ENCODE data around the gene ORAI3.

The ORAI3 gene

GRCh38 chr16:30971298-30971697, 22.4 kb downstream of the ORAI3 start:
- no peak for DNase-seq (ENCODE audit: low read depth)

- DNase-seq (ENCODE audit: low read depth) = no peak
These were observed 24.0 kb downstream of the ORAI3 start for GRCh38 chr16:30972872-30973271.

GRCh38 chr16:30974348-30974747, 25.5 kb downstream of the ORAI3 start:
- DNase-seq (ENCODE audit: low read depth) = no peak

GRCh38 chr16:30976486-30976885, 27.6 kb downstream of the ORAI3 start:
- DNase-seq (ENCODE audit: low read depth) = no peak

- no peak for DNase-seq (ENCODE audit: low read depth)
These were observed 28.6 kb downstream of the ORAI3 start for GRCh38 chr16:30977502-30977901.

- DNase-seq (ENCODE audit: low read depth) = no peak
These were observed 30.5 kb downstream of the ORAI3 start for GRCh38 chr16:30979170-30980022.

- DNase-seq (ENCODE audit: low read depth) = no peak
These were observed 31.1 kb downstream of the ORAI3 start for GRCh38 chr16:30980023-30980371.

GRCh38 chr16:30980434-30980833, 31.6 kb downstream of the ORAI3 start:
- no peak for DNase-seq (ENCODE audit: low read depth)

GRCh38 chr16:30980959-30981358, 32.1 kb downstream of the ORAI3 start:
- DNase-seq (ENCODE audit: low read depth) = no peak

GRCh38 chr16:30982548-30983288, 33.9 kb downstream of the ORAI3 start:
- DNase-seq (ENCODE audit: low read depth) = no peak

GRCh38 chr16:30983289-30983889, 34.5 kb downstream of the ORAI3 start:
- no peak for DNase-seq (ENCODE audit: low read depth)

GRCh38 chr16:30983898-30984610, 35.2 kb downstream of the ORAI3 start:
- no peak for DNase-seq (ENCODE audit: low read depth)

GRCh38 chr16:30984669-30985400, 36.0 kb downstream of the ORAI3 start, which contains the start of gene HSD3B7:
TSS of gene HSD3B7 (plus strand) at chr16:30985207. CDS start at chr16:30985659, 452 bp downstream.
- DNase-seq (ENCODE audit: low read depth) = peak; percentile 67

- DNase-seq (ENCODE audit: low read depth) = no peak
These were observed 36.7 kb downstream of the ORAI3 start for GRCh38 chr16:30985401-30986128.

- no peak for DNase-seq (ENCODE audit: low read depth)
These were observed 37.5 kb downstream of the ORAI3 start for GRCh38 chr16:30986129-30986991.

GRCh38 chr16:30987581-30988190, 38.8 kb downstream of the ORAI3 start:
- DNase-seq (ENCODE audit: low read depth) = no peak

- DNase-seq (ENCODE audit: low read depth) = no peak
These were observed 40.7 kb downstream of the ORAI3 start for GRCh38 chr16:30989469-30990047.

- no peak for DNase-seq (ENCODE audit: low read depth)
These were observed 41.2 kb downstream of the ORAI3 start for GRCh38 chr16:30990105-30990504.

GRCh38 chr16:30991052-30991451, 42.2 kb downstream of the ORAI3 start:
- DNase-seq (ENCODE audit: low read depth) = no peak

Data from stimulated activated CD4-positive, alpha-beta T cell treated with anti-CD3 and anti-CD28 coated beads, Interleukin-2, amount 100 ng/mL, for 4 hours (primary cell).